Fibroblast of mammary gland (primary cell): ENCODE results near the gene S100A9.

Source experiments
- DNase-seq: peaks from one replicate; pipeline ENCODE4 v3.0.0-alpha.2; 2010; ENCODE audit warnings: low read depth
- H3K4me3 ChIP-seq: 2 replicates; pipeline ENCODE4 v1.5.1; 2011; ENCODE audit warnings: low read depth, mild to moderate bottlenecking, low read length, moderate library complexity; ENCODE audit not compliant: control insufficient read depth
- TF ChIP-seq, protein P1 (sequence below): conservative IDR thresholded peaks from 2 replicates; pipeline ENCODE4 v1.5.1; 2011; ENCODE audit warnings: low read depth, low read length, inconsistent platforms; ENCODE audit not compliant: control insufficient read depth, insufficient read depth

S100A9 gene

DNA sequence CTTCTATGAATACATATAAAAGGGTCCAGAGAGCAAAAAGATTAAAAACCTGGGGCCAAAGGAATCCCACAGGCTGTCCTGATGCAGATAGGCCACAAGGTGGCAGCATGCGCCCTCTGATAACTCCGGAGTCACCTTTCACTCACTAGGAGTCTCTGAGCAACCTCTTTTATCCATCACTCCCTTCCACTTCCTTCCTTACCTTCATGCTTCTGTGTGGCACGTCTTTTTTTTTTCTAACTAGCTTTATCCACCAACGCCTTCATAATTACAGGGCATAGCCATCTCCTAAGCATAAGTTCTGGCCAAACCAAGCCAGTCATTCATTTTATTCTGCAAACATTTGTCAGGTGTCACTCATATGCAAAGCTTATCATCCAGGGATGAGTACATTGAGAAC, 5.1 kb upstream of the S100A9 start:
- H3K4me3 ChIP-seq: no peak overlapping the region
- peak; percentile 71 for DNase-seq
- TF ChIP-seq, protein P1, sequence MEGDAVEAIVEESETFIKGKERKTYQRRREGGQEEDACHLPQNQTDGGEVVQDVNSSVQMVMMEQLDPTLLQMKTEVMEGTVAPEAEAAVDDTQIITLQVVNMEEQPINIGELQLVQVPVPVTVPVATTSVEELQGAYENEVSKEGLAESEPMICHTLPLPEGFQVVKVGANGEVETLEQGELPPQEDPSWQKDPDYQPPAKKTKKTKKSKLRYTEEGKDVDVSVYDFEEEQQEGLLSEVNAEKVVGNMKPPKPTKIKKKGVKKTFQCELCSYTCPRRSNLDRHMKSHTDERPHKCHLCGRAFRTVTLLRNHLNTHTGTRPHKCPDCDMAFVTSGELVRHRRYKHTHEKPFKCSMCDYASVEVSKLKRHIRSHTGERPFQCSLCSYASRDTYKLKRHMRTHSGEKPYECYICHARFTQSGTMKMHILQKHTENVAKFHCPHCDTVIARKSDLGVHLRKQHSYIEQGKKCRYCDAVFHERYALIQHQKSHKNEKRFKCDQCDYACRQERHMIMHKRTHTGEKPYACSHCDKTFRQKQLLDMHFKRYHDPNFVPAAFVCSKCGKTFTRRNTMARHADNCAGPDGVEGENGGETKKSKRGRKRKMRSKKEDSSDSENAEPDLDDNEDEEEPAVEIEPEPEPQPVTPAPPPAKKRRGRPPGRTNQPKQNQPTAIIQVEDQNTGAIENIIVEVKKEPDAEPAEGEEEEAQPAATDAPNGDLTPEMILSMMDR: peak; percentile 94

DNA sequence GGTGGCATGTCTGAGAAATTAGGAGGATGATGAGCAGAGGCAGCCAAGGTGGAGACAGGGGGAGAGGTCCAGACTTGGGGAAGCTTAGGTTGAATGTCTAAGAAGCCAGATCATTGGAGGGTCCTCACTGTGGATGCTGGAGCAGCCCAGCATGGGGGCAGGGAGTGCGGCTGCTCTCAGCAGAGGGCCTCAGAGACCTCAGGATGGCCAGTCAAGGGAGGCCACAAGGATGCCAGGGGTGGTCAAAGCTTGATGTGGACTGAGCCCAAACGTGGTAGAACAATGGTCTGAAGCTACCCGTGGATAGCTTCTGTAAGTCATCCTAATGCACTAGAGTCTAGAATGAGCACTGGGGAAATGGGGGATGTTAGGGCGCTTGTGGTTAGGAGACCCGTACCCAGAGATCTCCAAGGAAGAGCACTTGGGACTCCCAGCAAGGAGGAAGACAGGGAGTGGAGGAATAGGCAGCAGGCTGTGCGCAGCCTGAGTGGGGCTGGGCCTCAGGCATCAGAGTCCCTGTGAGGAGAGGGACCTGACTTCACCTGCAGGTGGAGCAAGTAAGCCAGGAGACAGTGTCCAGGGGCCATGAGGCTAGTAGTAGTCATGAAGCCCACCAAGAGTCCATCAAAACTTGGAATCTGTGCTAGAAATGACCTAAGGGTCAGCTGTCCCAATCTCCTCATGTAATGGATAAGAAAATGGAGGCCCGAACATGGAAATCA, 4.3 kb upstream of the S100A9 start:
- DNase-seq: peak; percentile 3
- TF ChIP-seq, protein P1: peak; percentile 33
- H3K4me3 ChIP-seq: no peak overlapping the region

DNA sequence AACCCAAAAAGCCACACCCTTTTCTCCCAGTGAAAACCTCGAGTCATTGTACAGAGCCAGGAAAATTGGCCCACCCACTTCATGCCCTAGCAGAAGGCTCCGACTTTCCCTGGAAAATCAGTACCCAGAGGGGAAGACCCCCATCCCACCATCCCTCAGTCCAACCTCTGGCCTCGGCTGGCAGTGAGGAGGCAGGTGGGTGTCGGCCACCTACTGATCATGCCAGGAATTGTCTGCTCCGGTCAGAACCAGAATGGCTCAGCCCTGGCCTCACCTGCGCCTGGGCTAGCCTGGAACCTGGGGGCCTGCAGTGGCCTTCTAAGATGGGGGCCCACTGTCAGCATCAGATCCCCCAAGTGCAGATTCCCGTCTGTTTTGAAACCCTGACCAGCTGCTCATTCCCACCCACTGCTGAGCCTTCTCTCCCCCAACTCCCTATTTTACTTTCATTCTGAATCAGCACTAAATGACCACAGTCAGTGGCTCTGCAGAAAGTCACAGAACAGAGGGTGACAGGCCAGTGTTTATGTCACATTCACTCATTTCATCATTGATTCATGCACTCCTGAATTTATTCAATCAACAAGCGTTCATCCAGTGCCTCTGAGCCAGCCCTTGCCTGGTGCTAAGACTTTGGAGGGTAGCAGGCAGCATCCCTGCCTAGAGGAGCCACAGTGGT, 3.0 kb upstream of the S100A9 start:
- DNase-seq: no peak
- H3K4me3 ChIP-seq: no peak overlapping the region
- TF ChIP-seq, protein P1: no peak

DNA sequence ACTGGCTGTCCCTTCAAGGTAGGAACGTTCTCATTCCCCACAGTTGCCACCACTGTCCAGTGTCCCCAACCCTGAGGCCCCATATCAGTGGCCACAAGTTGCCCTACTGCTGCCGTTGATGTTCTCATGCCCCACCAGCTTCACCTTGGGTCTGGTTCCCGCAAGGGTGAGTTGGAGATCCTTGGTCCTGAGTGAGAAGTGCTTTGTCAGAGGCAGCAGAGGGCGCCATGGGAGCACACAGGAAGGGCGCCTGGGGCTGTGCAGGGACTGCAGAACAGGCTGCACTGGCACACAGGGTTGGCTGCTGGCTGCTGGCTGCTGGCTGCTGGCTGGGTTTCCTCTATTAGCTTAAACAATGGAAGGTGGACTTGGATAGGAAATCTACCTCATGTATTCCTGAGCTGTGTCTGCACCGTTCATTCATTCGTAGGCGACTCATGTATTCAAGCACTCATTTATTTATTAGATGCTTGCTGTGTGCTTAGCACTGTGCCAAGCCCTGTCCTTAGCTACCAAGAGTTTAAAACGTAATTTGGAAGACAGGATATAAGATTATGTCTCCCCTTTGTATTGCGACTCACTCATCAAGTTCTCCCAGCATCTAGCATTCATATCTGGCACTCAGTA, 2.1 kb upstream of the S100A9 start:
- H3K4me3 ChIP-seq: no peak overlapping the region
- TF ChIP-seq, protein P1: peak; percentile 55
- peak; percentile 59 for DNase-seq

DNA sequence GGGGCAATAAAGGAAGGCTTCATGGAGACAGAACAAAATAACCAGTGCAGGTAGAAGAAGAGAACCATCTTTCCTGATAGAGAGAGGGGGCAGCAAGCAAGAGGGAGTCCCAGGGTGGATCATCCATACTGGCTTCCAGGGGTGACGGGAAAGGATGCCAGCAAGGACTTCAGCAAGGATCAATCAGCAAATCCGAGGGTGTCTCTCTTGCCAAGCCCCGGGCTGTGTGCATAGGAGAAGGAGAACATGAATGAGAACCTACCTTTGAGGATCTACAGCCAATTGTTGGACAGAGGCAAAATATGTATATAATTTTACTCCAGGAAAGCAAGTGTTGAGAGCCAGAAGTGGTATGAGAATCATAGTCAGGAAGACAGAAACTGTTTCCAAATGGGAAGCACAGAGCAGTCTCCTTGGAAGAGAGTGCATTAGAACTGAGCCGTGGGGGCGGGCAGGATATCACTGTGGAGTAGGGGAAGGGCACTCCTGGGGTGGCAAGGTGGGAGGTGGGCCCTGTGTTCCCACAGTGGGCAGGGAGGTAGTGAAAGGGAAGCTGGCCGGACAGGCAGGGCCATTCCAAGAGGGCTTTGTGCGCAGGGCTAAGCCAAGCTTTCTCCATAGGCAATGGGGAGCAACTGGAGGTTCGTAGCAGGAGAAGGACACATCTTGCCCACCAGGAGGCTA, 1.1 kb upstream of the S100A9 start:
- H3K4me3 ChIP-seq: no peak overlapping the region
- no peak for DNase-seq
- TF ChIP-seq, protein P1: no peak

DNA sequence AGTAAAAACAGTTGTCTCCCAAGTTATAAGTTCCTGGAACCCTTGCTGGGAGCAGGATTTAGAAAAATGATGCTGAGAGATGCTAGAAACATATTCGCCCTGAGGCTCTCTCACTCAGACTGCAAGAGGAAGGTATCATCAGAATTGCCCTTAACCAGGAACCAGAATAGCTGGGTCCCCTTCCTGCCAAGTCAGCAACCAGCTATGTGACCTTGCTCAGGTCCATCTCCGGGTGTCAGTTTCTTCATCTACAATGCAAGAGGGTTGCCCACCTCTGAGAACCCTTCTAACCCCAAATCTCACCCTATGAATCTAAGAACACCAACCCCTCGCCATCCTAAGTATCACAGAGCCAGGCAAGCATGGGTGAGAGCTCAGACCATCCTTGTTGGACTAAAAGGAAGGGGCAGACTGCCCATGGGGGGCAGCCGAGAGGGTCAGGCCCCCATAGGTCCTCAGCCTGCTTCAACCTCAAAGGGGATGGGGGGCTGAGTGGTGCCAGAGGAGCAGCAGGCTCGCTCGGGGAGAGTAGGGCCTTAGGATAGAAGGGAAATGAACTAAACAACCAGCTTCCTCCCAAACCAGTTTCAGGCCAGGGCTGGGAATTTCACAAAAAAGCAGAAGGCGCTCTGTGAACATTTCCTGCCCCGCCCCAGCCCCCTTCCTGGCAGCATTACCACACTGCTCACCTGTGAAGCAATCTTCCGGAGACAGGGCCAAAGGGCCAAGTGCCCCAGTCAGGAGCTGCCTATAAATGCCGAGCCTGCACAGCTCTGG, 390 bp upstream of the S100A9 start:
- H3K4me3 ChIP-seq: no peak overlapping the region
- DNase-seq: no peak
- TF ChIP-seq, protein P1: no peak
